Right forelimb (tissue), 1 donor: ENCODE data around the gene KDELR3.
"Not testable (repeated sequence)": the region's sequence is repeated elsewhere in the genome, so short reads cannot be mapped to it uniquely, and the experiment has no call there.

Source experiments
- DNase-seq: peaks from one replicate; pipeline ENCODE4 v3.0.0-alpha.2; 2018

The KDELR3 gene

GRCh38 chr22:38456841-38457699 lies 10.8 kb upstream of the KDELR3 start:
- DNase-seq: no peak

GRCh38 chr22:38460426-38460840 lies 7.5 kb upstream of the KDELR3 start:
- no peak for DNase-seq

- no peak for DNase-seq
Measured at GRCh38 chr22:38461057-38461413, 6.9 kb upstream of the KDELR3 start.

- DNase-seq: peak; percentile 84
Measured at GRCh38 chr22:38461414-38462081, 6.3 kb upstream of the KDELR3 start.

- DNase-seq: no peak
Measured at GRCh38 chr22:38462960-38463784, 4.7 kb upstream of the KDELR3 start.

GRCh38 chr22:38464992-38465672 lies 2.8 kb upstream of the KDELR3 start:
- DNase-seq: no peak

GRCh38 chr22:38465673-38466490 lies 2.0 kb upstream of the KDELR3 start:
- no peak for DNase-seq

- DNase-seq: no peak
Measured at GRCh38 chr22:38467438-38467903, 425 bp upstream of the KDELR3 start.

- DNase-seq: no peak
Measured at GRCh38 chr22:38468443-38469305, 778 bp downstream of the KDELR3 start.

GRCh38 chr22:38469306-38469781 lies 1.4 kb downstream of the KDELR3 start:
- DNase-seq: no peak

GRCh38 chr22:38470179-38470578 lies 2.3 kb downstream of the KDELR3 start:
- not testable (repeated sequence) for DNase-seq

GRCh38 chr22:38471237-38471636 lies 3.3 kb downstream of the KDELR3 start:
- no peak for DNase-seq

GRCh38 chr22:38474003-38474607 lies 6.2 kb downstream of the KDELR3 start:
- DNase-seq: no peak

- DNase-seq: no peak
Measured at GRCh38 chr22:38477585-38477984, 9.7 kb downstream of the KDELR3 start.

GRCh38 chr22:38479096-38479837 lies 11.4 kb downstream of the KDELR3 start:
- DNase-seq: no peak

- no peak for DNase-seq
Measured at GRCh38 chr22:38481162-38481870, 13.4 kb downstream of the KDELR3 start.

GRCh38 chr22:38481871-38482332 lies 14.0 kb downstream of the KDELR3 start:
- DNase-seq: no peak

- DNase-seq: no peak
Measured at GRCh38 chr22:38482662-38483308, 14.9 kb downstream of the KDELR3 start.
